Karpas-422 (cell line): ENCODE results near the gene EIF4A3. TPM values are rescaled to one million over a fixed set of nuclear protein-coding genes. Genes with fewer than 3 reads are reported as not detected.

Experiments
- DNase-seq: peaks from one replicate; pipeline ENCODE4 v3.0.0-alpha.2; 2015
- H2AFZ ChIP-seq: fragments of 200-600 bp; sonication (generic); 2 replicates; pipeline ENCODE4 v1.6.1; 2014; ENCODE audit warnings: antibody characterized with exemption, low read length, mixed read lengths
- H3K27ac ChIP-seq: fragments of 200-600 bp; sonication (generic); 2 replicates; pipeline ENCODE4 v1.5.1; 2014; ENCODE audit warnings: mild to moderate bottlenecking, low read length, moderate library complexity
- H3K27me3 ChIP-seq: fragments of 200-600 bp; sonication (generic); 2 replicates; pipeline ENCODE4 v1.6.1; 2014; ENCODE audit warnings: low read length, mixed read lengths
- H3K36me3 ChIP-seq: fragments of 200-600 bp; sonication (generic); 2 replicates; pipeline ENCODE4 v1.6.1; 2014; ENCODE audit warnings: low read length, mixed read lengths; ENCODE audit not compliant: insufficient read depth
- H3K4me1 ChIP-seq: fragments of 200-600 bp; sonication (generic); 2 replicates; pipeline ENCODE4 v1.6.1; 2014; ENCODE audit warnings: mild to moderate bottlenecking, low read length, mixed read lengths
- H3K4me2 ChIP-seq: fragments of 200-600 bp; sonication (generic); 2 replicates; pipeline ENCODE4 v1.6.1; 2014; ENCODE audit warnings: low read length, low read depth, mild to moderate bottlenecking; ENCODE audit not compliant: poor library complexity, severe bottlenecking
- H3K4me3 ChIP-seq: fragments of 200-600 bp; sonication (generic); 2 replicates; pipeline ENCODE4 v1.5.1; 2014; ENCODE audit warnings: mild to moderate bottlenecking, antibody characterized with exemption, low read length, mixed read lengths
- H3K79me2 ChIP-seq: fragments of 200-600 bp; sonication (generic); 2 replicates; pipeline ENCODE4 v1.6.1; 2014; ENCODE audit warnings: mild to moderate bottlenecking, low read length, mixed read lengths
- H3K9ac ChIP-seq: fragments of 200-600 bp; sonication (generic); 2 replicates; pipeline ENCODE4 v1.6.0; 2014; ENCODE audit warnings: low read length
- H3K9me2 ChIP-seq: fragments of 200-600 bp; sonication (generic), shearing (Covaris generic); replicated peaks from 2 replicates; pipeline ENCODE4 v1.6.0; 2014; ENCODE audit warnings: mild to moderate bottlenecking, low read length, moderate library complexity; ENCODE audit not compliant: insufficient read depth
- H3K9me3 ChIP-seq: fragments of 300-700, 200-600 bp; sonication (generic); 2 replicates; pipeline ENCODE4 v1.6.1; 2014; ENCODE audit warnings: low read length, mixed read lengths
- H4K20me1 ChIP-seq: fragments of 200-600 bp; sonication (generic); 2 replicates; pipeline ENCODE4 v1.6.1; 2014; ENCODE audit warnings: mild to moderate bottlenecking, antibody characterized with exemption, low read length, low read depth; ENCODE audit not compliant: insufficient read depth
- total RNA-seq: library from RNA; depleted of rRNA; stranded (reverse); fragments of >200 nt; shearing (Covaris generic); gene quantifications from 2 replicates; pipeline ENCODE4 v1.2.3, GENCODE V29; 2014; ENCODE audit warnings: low replicate concordance

The EIF4A3 gene
- total RNA-seq, 1 experiment from 2014 or later = 90.7 TPM

DNA sequence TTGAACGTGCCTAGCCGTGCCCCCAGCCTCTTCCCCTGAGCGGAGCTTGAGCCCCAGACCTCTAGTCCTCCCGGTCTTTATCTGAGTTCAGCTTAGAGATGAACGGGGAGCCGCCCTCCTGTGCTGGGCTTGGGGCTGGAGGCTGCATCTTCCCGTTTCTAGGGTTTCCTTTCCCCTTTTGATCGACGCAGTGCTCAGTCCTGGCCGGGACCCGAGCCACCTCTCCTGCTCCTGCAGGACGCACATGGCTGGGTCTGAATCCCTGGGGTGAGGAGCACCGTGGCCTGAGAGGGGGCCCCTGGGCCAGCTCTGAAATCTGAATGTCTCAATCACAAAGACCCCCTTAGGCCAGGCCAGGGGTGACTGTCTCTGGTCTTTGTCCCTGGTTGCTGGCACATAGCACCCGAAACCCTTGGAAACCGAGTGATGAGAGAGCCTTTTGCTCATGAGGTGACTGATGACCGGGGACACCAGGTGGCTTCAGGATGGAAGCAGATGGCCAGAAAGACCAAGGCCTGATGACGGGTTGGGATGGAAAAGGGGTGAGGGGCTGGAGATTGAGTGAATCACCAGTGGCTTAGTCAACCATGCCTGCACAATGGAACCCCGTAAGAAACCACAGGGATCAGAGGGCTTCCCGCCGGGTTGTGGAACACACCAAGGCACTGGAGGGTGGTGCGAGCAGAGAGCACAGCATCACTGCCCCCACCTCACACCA is 44.8 kb downstream of the EIF4A3 start:
- no peaks in the 10 kb centered on the region for H3K79me2 ChIP-seq
- no peaks in the 10 kb centered on the region for H4K20me1 ChIP-seq
- H3K9me3 ChIP-seq = no peaks in the 10 kb centered on the region
- H3K27ac ChIP-seq = no peak overlapping the region
- no peaks in the 10 kb centered on the region for H3K27me3 ChIP-seq
- peak; percentile 65 for DNase-seq
- no peaks in the 10 kb centered on the region for H3K9me2 ChIP-seq
- peak overlapping the region; percentile 85; the same call in 1 of the 2 replicates for H2AFZ ChIP-seq
- H3K4me2 ChIP-seq = peak overlapping the region; percentile 95
- no peaks in the 10 kb centered on the region for H3K36me3 ChIP-seq
- H3K9ac ChIP-seq = peak overlapping the region; percentile 92
- H3K4me3 ChIP-seq = peak overlapping the region; percentile 94
- peaks cover 17% of the 10 kb centered on the region for H3K4me1 ChIP-seq

GRCh38 chr17:80101011-80101945 is 45.6 kb downstream of the EIF4A3 start, which contains the start of gene GAA:
Gene GAA, plus strand, starts transcription at chr17:80101581. Its CDS starts 3,006 bp downstream, at chr17:80104587.
- no peaks in the 10 kb centered on the region for H3K27me3 ChIP-seq
- peak within 1 kb of the TSS; percentile 92 for H3K9ac ChIP-seq
- H3K27ac ChIP-seq = no peak within 1 kb of the TSS
- H3K4me1 ChIP-seq = peaks cover 17% of the 10 kb centered on the region
- peak; percentile 95 for DNase-seq
- H2AFZ ChIP-seq = peak within 1 kb of the TSS; percentile 85
- no peaks in the 10 kb centered on the region for H3K36me3 ChIP-seq
- H4K20me1 ChIP-seq = no peaks in the 10 kb centered on the region
- H3K9me2 ChIP-seq = no peaks in the 10 kb centered on the region
- H3K4me2 ChIP-seq = peak within 1 kb of the TSS; percentile 95
- no peaks in the 10 kb centered on the region for H3K9me3 ChIP-seq
- H3K79me2 ChIP-seq = no peaks in the 10 kb centered on the region
- peak within 1 kb of the TSS; percentile 94 for H3K4me3 ChIP-seq

DNA sequence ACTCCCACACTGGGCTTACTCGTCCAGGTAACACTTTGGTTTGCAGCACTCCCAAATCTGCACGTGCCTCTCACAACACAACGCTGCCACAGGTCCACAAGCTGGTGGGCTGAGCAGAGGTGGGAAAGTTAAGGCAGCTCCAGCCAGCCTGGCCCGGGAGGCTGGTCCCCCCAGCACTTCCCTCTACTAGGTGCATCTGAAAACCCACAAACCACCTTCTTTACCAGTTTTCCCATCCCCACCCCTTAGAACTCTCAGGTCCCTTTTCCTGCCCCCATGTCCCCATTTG is 46.9 kb downstream of the EIF4A3 start:
- no peaks in the 10 kb centered on the region for H3K36me3 ChIP-seq
- H3K79me2 ChIP-seq = no peaks in the 10 kb centered on the region
- H3K9me2 ChIP-seq = no peaks in the 10 kb centered on the region
- no peak overlapping the region for H3K27ac ChIP-seq
- DNase-seq = no peak
- peak overlapping the region; percentile 87; the same call in 1 of the 2 replicates for H3K9ac ChIP-seq
- H3K4me2 ChIP-seq = peak overlapping the region; percentile 92
- peaks cover 17% of the 10 kb centered on the region for H3K4me1 ChIP-seq
- no peak overlapping the region for H3K4me3 ChIP-seq
- no peaks in the 10 kb centered on the region for H3K9me3 ChIP-seq
- H4K20me1 ChIP-seq = no peaks in the 10 kb centered on the region
- peak overlapping the region; percentile 72; the same call in 1 of the 2 replicates for H2AFZ ChIP-seq
- H3K27me3 ChIP-seq = no peaks in the 10 kb centered on the region

GRCh38 chr17:80099291-80100034 is 47.5 kb downstream of the EIF4A3 start:
- H2AFZ ChIP-seq = no peak overlapping the region

GRCh38 chr17:80097844-80098691 is 48.9 kb downstream of the EIF4A3 start:
- H4K20me1 ChIP-seq = no peaks in the 10 kb centered on the region
- DNase-seq = no peak
- no peak overlapping the region for H3K4me3 ChIP-seq
- H2AFZ ChIP-seq = no peak overlapping the region
- H3K4me1 ChIP-seq = peaks cover 17% of the 10 kb centered on the region
- no peaks in the 10 kb centered on the region for H3K9me3 ChIP-seq
- H3K9ac ChIP-seq = no peak overlapping the region
- H3K9me2 ChIP-seq = no peaks in the 10 kb centered on the region
- no peaks in the 10 kb centered on the region for H3K36me3 ChIP-seq
- no peak overlapping the region for H3K27ac ChIP-seq
- no peak overlapping the region for H3K4me2 ChIP-seq
- H3K79me2 ChIP-seq = no peaks in the 10 kb centered on the region
- H3K27me3 ChIP-seq = no peaks in the 10 kb centered on the region

More at GRCh38 chr17:80099291-80100034, 47.5 kb downstream of the EIF4A3 start:
- no peak overlapping the region for H3K27ac ChIP-seq
- no peaks in the 10 kb centered on the region for H3K36me3 ChIP-seq
- no peak overlapping the region for H3K4me2 ChIP-seq
- H3K4me3 ChIP-seq = no peak overlapping the region
- H3K9me2 ChIP-seq = no peaks in the 10 kb centered on the region
- H3K9ac ChIP-seq = no peak overlapping the region
- no peaks in the 10 kb centered on the region for H3K9me3 ChIP-seq
- H4K20me1 ChIP-seq = no peaks in the 10 kb centered on the region
- no peak for DNase-seq
- no peaks in the 10 kb centered on the region for H3K79me2 ChIP-seq
- peaks cover 17% of the 10 kb centered on the region for H3K4me1 ChIP-seq
- no peaks in the 10 kb centered on the region for H3K27me3 ChIP-seq

DNA sequence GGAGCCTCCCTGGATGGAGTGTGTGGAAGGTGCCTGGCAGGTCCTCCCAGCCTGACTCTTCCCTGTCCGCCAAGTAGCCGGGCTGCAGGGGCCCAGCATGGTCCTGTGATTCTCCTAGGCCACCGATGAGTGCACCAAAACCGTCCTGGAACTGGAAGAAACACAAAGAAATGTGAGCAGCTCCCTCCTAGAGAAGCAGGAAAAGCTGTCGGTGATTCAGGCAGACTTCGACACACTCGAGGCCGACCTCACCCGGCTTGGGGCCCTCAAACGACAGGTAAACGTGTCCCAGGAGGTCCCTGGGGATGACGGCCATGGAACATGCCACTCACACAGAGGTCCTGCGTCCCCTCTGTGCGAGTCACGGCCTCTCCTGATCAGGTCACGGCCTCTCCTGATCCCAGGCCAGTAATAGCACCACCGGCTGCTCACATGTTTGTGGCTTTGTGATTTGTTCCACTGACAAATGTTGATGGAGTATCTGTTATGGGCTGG is 49.8 kb downstream of the EIF4A3 start:
- Histone ChIP-seq H3K9me2 (no peaks in the 10 kb centered on the region), H3K36me3 (no peaks in the 10 kb centered on the region), H3K4me2 (no peak overlapping the region), H3K27me3 (no peaks in the 10 kb centered on the region), H2AFZ (no peak overlapping the region), H4K20me1 (no peaks in the 10 kb centered on the region), H3K27ac (no peak overlapping the region), H3K9ac (no peak overlapping the region), H3K4me3 (no peak overlapping the region), H3K79me2 (no peaks in the 10 kb centered on the region), H3K9me3 (no peaks in the 10 kb centered on the region), H3K4me1 (peaks cover 13% of the 10 kb centered on the region)
- no peak for DNase-seq

DNA sequence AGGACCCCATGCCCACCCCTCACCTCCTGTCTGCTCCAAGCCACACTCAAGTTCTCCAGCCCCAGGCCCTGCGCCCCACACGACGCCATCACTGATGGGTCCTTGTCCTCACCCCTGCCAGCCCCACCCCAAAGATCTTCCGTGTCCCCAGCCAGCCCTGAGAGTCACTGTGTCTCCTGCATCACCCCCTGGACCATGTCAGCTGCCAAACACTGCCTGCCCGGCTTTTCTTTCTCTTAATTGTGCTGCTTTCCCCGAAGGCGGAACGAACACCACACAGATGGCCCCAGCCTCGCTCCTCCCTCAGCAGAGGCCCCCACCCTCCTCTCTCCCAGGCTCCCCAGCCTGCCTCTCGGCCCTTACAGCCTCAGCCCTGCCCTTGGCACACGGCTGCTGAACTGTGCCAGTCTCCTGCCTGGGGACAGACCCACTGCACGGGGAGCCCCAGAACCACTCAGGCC is 50.3 kb downstream of the EIF4A3 start:
- no peaks in the 10 kb centered on the region for H3K79me2 ChIP-seq
- no peaks in the 10 kb centered on the region for H3K36me3 ChIP-seq
- H3K9ac ChIP-seq = no peak overlapping the region
- H2AFZ ChIP-seq = no peak overlapping the region
- no peaks in the 10 kb centered on the region for H3K27me3 ChIP-seq
- H4K20me1 ChIP-seq = no peaks in the 10 kb centered on the region
- no peak overlapping the region for H3K4me3 ChIP-seq
- H3K9me3 ChIP-seq = no peaks in the 10 kb centered on the region
- no peaks in the 10 kb centered on the region for H3K9me2 ChIP-seq
- H3K4me1 ChIP-seq = peaks cover 10% of the 10 kb centered on the region
- DNase-seq = no peak
- H3K4me2 ChIP-seq = no peak overlapping the region
- no peak overlapping the region for H3K27ac ChIP-seq
